NCI-H510A treated with DMSO at 0.1 percent for 48 hours (cell line): ENCODE data around the gene MPPED1.

Experiments used
- DNase-seq: peaks from one replicate; lab custom pipeline; 2025; lab: John Stamatoyannopoulos, UW

Gene MPPED1

DNA sequence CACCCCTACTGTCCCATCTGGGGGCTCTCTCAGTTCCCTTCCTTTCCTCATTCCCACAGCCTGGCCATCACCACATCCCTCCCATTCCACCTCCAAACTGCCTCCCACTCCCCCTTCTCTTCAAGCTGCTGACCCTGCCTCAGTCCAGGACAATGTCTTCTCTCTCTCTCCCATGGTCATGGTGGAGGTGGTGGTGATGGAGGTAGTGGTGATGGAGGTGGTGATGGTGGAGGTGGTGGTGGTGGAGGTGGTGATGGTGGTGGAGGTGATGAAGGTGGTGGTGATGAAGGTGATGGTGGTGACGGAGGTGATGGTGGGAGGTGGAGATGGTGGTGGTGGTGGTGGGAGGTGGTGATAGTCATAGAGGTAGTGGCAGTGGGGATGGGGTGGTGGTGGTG lies 87.0 kb downstream of the MPPED1 start:
- no peak for DNase-seq

DNA sequence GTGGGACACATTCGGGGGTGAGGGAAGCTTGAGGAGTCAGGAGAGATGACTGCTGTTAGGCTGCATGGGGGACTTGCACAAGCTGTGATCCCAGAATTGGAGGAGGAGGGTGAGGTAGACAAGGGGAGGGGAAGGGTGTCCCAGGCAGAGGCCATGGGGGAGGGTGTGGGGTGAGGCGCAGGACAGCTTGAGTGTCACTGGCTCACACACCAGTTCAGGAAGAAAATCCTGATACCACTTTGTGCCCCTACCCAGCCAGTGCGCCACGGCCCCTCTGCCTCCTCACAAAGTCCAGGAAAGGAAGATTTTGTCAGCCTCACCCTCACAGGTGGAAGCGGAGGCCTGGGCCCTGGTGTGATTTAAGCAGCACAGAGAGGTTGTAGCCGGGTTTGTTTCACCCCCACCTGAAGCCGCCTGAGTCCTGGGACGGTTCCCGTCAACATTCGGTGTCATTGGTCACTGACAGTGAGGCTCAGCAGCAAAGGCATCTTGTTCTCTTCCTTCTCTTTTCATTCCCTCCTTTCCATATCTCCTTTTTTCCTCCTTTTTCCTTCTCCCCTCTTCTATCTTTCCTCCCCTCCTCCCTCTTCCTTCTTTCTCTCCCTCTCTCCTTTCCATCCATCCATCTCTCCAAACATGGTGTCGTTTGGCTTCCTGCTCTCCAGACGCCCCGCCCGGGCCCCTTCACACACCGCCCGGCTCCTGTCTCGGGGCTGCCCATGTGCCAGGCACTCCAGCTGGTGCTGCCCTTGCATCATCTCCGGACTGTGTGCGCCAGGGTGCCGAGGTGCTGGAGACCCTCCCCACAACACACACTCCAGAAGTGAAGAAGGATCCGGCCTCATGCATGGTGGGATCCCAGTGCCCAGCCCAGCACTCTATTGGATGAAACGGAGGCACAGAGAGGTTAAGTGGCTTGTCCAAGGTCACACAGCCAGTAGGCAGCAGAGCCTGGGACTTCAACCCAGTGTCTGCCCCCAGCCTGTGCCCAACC lies 89.3 kb downstream of the MPPED1 start:
- DNase-seq = no peak

DNA sequence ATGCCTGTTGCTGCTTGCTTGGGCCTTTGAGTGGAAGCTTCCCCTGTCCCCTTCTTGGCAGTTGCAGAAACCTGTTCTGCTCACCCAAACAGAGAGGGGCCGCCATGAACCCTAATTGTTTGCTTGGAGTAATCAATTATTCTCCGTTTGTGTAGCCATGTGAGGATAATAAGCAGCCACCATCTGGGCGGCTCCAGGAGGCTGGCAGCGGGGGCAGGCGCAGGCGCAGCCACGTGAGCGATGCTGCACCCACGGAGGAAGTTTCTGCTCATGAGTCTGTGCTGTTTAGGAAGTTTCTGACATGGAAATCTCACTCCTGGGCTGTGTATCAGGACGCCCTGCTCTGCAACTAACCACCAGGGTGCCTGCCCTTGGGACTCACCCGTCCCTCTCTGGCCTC lies 90.1 kb downstream of the MPPED1 start:
- DNase-seq = no peak

DNA sequence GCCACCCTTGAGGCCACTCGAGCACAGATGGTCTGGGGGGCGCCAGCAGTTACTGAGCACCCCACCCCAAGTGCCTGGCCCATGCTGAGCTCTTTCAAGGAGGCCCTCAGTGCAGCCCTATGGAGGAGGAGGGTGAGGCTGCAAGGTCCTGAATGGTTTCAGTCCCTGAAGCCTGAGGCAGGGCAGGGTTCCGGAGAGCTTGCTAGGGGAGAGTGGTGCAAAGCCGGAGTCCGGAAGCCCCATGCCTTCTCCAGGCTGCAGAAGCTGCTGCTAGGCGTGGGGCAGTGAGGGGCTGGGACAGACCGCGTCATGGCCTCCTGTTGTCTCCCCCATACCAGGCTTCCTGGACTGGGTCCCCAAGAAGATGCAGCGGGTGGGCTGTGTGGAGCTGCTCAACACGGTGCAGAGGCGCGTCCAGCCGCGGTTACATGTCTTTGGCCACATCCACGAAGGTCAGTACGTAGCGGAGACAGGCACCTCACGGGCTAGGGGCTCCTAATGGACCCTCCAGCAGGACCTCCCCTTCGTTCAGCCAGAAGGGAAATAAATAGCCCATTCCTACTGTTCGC lies 90.6 kb downstream of the MPPED1 start:
- no peak for DNase-seq

DNA sequence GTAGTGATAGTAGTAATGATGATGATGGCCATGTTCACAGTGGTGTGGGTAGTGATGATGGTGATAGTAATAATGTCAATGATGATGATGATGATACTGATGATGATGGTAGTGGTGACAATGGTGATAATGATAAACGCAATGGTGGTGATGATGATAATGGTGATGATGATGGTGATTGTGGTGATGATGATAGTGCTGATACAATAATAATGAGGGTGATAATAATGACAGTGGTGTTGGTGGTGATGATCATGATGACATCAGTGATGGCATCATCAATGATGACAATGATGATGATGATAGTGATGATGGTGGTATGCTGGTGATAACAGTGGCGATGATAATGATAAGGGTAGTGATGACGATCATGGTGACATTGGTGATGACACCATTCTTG lies 92.3 kb downstream of the MPPED1 start:
- DNase-seq = no peak

DNA sequence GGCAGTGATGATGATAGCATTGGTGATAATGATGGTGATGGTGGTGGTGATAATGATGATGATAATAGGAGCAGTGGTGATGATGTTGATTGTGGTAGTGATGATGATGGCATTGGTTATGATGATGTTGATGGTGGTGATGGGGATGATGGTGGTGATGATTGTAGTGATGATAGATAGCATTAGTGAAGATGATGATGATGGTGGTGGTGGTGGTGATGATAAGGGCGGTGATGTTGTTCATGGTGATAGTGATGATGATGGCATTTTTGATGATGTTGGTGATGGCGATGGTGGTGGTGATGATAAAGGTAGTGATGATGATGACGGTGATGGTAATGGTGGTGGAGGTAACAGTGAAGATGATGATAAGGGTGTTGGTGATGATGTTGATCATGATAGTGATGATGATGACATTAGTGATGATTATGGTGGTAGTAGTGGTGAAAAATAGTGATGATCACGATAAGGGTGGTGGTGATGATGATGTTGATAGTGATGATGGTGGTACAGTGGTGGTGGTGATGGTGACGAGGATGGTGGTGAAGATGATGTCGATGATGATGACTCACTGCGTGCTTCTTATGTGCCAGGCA lies 93.0 kb downstream of the MPPED1 start:
- DNase-seq = no peak

DNA sequence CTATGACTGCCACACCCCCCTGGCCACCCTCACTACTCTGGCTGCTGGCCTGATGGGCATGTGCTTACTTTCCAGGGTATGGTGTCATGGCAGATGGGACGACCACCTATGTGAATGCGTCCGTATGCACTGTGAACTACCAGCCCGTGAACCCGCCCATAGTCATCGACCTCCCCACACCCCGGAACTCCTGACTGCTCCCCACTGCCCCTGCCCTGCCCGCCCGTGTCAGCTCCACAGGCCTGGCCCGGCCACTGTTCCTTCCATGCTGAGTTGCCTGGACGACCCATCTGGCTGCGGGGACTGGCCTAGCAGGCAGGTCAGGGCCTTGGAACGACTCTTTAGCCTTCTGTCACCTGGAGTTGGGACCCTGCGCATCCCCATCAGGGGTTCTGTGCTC lies 93.6 kb downstream of the MPPED1 start:
- no peak for DNase-seq

DNA sequence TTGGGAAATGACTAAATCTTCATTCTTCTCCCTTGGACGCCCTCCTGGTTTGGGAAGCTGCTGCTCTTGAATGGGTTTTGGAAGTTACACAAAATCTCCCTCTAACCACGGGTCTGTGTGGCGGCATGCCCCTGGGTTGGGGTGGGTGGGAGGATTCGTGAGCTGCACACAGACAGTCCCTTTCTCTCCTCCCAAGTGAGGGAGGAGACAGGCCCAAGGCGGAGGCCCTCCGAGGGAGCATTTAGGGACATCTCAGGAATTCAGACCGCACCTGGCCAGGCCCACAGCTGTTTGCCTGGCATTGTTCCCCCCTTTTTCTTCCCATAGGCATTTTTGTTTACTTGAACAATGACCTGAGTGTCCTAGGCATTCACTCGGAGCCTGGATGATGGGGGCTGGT lies 94.1 kb downstream of the MPPED1 start:
- no peak for DNase-seq

DNA sequence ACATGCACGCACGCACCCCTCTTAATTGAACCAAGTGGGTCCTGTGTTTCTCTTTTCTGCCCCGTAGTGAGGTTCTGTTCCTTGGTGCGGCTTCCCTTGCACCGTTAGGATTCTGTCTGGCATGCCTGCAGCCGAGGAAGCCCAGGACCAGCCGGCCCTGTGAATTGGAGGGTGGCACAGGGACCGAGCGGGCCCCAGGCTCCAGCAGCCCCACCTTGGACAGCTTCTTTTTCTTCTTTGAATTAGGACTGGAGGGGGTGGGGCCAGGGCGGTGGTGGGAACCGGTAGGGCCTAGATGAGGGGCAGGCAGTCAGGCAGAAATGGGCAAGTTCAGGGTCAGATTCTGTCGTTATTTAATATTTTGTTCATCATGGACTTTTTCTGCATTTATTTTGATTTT lies 94.7 kb downstream of the MPPED1 start:
- DNase-seq = no peak

DNA sequence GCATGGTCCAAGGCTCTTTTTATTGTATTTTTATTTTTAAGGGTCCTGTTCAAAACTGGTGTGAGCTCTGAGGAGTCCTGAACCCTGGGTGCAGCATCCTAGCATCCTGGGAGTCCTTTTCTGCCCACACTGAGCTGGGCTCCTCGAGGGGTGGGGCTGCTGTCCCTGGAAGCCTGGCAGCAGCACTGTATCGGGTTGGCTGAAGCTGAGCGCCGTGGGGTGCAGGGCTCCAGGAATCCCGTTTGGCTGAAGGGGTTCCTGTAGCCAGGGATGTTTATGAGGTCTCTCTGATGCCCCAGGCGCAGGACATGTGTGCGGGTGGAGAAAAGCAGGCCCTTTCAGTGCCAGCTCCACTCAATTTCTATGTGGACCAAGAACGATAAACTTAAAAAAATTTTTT lies 95.4 kb downstream of the MPPED1 start:
- no peak for DNase-seq

DNA sequence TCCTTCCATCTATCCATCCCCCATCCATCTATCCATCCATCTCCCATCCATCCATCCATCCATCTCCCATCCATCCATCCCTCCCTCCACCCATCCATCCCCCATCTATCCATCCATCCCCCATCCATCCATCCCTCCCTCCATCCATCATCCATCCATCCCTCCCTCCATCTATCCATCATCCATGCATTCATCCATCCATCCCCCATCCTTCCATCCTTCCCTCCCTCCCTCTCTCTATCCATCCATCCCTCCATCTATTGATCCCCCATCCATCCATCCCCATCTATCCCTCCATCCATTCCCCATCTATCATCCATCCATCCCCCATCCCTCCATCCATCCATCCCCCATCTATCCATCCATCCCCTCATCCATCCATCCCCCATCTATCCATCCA lies 96.7 kb downstream of the MPPED1 start:
- no peak for DNase-seq

DNA sequence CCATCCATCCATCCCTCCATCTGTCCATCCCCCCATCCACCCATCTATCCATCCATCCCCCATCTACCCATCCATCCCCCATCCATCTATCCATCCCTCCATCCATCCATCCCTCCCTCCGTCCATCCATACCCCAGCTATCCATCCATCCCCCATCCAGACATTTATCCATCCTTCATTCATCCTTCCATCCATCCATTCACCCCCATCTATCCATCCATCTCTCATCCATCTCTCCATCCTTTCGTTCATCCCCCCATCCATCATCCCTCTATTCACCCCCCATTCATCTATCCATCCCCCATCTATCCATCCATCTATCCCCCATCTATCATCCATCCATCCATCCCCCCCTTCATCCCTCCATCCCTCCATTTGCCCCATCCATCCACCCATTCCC lies 97.5 kb downstream of the MPPED1 start:
- DNase-seq = no peak

DNA sequence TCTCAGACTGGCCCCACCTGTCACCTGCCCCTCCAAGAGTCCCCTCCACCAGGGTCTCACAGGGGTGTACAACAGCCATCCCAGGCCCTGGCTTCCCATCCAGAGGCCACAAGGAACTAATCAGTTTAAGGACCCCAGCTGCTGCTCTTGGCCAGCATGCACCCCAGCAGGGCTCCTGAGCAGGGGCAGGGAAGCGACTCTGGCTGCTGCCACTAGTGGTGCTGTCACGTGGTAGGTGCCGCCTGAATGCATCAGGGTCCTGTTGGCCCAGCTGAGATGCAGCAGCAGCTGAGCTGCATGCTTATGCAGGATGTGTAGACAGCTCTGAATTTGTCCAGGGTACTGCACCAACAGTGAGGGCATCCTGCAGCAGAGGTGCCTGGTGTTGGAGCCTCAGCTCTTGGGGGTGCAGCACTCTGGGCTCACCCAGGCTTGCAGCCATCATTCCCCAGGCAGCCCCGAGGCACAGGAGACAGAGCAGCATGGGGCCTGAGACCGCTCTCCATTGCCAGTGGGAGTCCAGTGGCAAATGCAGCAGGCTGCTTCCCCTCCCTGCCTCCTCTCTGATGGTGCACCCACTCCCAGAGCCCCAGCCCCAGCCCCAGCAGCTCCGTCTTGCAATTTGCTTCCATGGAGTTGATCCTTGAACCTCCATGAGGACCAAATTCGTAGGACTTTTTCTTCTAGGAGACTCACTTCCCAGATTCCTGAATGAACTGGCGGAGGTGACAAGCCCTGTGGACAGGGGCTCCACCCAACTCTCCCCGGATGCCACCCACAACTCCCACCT lies 98.7 kb downstream of the MPPED1 start:
- DNase-seq = no peak

DNA sequence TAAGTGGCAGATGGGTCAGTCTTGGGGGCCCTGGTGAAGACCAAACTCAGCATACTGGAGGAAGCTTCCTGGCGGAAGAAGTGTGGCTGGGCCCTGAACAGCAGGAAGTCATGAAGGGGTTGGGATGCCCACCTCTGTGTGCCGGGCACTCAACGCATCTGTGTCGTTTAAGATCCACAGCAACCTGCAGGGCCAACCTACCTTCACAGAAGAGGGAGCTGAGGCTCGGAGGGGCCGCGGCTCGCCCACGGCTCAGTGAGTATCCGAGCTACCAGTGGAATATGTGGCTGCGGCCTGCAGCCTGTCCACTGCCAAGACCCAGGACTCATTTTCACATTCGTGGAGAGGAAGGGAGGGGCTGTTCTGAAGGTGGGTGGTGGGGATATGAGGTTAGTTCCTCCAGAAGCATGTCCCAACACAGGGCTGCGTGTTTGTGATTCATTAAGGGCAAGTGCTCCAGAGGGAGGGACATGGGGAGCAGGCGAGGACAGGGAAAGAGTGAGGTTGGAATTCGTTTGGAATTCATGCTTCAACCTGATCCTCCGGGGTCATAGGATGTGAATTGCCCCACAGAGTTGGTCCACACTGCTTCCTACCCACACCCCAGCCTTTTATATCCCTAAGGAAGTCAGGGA lies 99.6 kb downstream of the MPPED1 start:
- DNase-seq = no peak

DNA sequence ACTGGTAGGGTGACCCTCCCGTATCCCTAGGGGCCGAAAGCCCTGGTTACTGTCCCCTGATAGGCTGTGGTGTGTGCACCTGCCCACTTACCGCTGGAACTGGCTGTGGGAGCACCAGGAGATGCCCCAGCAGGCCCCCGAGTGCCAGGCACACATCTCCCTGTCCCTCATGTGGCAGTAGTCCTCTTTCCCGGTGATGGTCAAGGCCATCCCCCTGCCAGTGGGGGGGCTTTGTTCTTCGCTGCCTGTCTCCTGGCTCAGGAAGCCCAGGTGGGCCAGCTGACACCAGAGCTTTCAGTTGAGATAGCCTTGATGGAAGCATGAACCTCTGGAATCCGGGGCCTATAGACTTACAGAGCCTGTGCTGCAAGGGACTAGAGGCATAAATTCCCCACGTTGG lies 100.5 kb downstream of the MPPED1 start:
- DNase-seq = no peak

DNA sequence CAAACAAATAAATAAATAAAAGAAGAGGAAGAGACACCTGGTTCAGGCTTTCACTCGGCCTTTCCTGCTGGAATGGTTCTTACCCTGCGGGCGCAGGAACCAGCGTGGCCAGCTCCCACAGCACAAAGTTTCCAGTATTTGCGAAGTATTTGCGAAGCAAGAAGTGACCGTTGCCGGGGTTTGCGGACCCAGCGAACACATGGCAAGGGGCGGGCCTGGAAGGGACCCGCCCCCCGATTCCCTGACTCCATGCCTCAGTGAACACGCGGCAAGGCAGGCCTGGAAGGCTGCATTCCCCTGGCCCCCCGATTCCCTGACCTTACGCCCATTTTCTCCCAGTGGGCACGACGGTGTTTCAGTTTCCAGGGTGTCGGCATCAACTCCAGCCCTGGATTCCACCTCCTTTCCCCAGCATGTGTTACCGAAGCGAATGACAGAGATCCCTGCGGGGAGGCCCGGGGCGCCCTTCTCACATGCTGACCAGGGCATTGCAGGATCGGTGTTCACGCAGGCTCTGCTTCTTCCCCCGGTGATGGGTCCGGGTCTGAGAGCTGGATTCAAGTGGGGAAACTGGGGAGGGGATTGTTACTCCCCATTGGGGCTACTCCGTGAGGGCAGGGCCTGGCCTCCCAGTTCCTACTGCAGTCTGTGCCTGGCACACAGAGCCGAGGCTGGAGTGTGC lies 102.8 kb downstream of the MPPED1 start:
- DNase-seq = no peak

DNA sequence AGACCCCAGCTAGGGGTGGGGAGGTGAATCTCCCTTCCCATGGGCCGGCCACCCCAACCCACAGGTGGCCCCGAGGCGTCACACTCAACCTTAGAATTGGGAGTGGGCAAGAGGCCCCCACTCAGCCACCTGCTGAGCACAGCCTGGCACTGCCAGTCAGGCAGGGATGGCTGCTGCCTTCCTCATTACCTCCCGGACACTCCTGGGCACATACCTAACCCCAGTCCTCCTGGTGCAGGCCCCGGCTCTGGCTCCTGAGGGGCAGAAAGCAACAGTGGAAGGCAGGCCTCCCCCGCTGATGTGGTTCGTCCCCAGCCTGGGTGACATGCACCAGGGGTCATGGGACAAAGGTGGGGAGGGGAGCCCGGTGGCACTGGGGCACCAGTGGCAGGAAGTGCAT lies 103.6 kb downstream of the MPPED1 start:
- no peak for DNase-seq

DNA sequence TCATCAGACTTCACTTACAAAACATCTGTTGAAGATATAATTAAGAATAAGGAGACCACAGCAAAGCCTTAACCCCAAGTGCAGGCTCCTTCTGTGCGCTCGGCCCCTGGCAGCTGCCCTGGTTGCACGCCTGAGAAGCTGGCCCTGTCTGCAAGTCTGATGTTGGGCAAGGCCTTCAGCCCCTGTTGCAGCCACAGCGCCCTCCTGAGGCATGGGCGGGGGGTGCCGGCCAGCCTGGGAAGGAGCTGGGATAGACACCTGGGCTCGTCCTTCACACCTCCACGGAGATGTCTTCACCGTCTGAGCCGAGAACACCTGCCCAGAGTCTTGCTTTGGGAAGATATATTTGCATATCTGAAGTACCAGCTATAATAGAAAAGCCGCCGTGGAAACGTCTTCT lies 104.1 kb downstream of the MPPED1 start:
- DNase-seq = no peak

DNA sequence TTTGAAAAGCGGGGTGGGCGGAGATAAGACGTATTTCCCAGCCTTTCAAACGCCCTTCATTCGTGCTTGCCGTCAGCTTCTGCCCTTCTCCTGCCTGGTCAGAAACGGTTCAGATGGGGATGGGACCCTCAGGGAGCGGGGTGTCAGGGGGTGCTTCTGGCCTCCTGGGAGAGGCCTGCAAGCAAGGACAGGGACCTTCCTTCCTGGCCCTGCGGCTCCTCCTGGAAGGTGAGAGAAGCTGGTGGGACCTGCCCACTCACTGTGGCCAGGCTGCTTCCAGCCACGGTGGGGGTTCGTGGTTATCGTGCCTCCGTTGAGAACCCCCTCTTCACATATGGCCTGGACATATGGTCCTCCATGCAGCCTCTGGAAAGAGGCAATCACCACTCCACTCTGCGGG lies 104.6 kb downstream of the MPPED1 start:
- no peak for DNase-seq

DNA sequence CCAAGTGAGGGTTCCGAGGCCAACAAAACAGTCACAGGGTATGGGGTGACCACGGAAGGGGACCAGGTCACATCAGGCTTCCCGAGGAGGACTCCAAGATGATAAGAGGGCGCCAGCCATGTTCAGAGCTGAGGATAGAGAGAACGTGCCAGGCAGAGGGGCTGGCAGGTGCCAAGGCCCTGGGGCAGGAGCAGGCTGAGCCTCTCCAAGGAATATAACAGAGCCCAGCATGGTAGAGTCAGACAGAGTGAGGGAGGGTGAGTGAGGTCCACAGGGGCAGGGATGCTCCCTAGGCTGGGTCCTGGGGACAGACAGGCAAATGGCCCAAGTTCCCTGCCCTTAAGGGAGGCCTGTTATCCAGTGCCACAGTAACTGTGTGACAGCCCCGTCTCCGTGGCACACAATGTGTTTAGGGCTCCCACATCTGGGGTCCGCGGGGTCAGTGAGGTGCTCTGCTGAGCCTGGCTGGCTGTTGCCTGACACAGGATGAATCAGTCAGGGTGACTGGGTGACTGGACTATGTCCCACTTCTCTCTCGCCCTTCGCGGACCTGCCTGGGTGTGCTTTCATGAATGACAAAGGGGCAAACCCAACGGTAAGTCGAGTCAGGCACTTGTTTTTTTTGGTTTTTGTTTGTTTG lies 105.3 kb downstream of the MPPED1 start:
- no peak for DNase-seq

DNA sequence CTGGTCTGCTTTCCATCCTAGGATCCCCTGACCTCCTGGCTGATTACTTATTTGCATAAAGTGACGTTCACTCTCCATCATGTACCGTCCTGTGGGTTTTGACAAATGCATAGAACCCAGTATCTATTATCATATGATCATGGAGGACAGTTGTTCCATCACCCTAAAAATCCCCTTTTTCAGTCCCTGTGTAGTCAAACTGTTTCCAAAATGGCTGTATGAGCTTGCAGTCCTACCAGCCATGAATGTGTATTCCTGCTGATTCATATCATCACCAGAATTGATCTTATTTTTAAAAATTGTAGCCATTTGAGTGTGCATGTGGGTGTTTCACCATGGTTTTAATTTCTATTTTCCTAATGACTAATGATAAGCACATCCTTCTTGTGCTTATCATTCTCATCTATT lies 108.8 kb downstream of the MPPED1 start:
- no peak for DNase-seq
